ENCODE data around the gene GABARAPL1.

The GABARAPL1 gene

GRCh38 chr12:10235761-10236631, 23.3 kb downstream of the GABARAPL1 start:
- peak; percentile 60 for DNase-seq

DNA sequence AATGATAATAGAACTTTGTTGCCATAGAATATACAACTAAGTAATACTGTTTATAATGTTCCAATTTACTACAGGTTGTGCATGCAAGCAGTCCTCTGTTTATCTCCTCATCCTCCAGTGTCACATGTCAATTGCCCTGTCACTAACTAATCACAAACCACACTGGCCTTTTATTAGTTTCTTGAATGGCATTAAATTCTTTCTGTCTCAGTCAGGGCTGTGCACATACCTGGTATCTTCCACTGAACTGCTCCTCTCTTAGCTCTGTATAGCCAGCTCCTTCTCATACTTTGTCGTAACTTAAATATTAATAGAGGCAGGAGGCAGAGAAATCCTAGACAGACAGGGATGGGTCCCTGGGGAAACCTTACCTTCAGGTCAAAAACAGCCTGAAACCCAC, 24.0 kb downstream of the GABARAPL1 start:
- no peak for DNase-seq

DNA sequence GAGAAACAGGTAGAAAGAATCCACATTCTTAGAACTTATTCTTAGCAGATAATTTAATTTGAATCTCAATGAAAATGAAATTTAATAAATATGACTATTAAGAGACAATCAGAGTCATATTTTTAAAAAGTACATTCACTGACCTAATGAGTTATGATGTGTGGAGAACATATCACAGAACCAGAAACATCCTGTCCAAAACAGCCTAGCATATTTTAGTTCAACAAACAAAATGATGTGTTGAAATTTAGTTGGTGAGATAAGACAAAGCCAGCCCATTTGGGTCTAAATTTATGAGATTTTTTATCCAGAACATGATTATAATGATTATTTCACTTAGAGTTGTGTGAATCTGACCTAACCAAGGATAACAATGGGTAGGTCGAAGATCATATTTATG, 25.8 kb downstream of the GABARAPL1 start:
- DNase-seq: no peak

DNA sequence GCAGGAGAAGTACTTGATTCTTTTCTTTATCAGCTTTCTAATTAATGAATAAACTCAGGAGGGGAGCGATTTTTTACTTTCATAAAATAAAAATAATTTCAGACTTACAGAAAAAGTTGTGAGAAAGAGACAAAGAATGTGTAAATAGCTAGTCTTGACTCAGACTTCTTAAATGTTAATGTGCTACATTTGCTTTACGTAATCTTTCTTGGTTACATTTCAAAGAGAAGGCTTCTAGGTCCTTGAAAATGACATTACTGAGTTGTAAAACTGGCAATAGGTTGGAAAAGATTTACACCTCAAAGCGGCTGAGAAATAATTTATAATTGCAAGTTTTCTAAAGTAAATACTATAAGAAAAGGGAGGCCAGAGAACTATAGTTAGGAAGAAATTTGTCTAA, 28.6 kb downstream of the GABARAPL1 start:
- no peak for DNase-seq

GRCh38 chr12:10241727-10242126, 29.1 kb downstream of the GABARAPL1 start:
- DNase-seq: no peak

DNA sequence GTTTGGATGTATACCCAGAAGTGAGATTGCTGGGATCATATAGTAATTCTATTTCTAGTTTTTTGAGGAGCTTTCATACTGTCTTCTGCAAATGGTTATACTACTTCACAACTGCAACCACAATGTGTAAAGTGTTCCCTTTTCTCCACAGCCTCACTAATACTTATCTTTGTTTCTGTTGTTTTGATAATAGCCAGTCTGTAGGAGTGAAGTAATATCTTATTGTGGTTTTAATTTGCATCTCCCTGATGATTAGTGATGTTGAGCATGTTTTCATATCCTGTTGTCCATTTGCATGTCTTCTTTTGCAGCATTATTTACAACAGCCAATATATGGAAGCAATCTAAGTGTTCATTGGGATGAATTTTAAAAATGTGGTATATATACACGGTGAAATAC, 29.9 kb downstream of the GABARAPL1 start:
- DNase-seq: no peak

GRCh38 chr12:10243818-10244520, 31.3 kb downstream of the GABARAPL1 start:
- DNase-seq: peak; percentile 41

GRCh38 chr12:10247436-10248058, 34.9 kb downstream of the GABARAPL1 start:
- no peak for DNase-seq

- peak; percentile 45 for DNase-seq
Measured at GRCh38 chr12:10249690-10250455, 37.2 kb downstream of the GABARAPL1 start.

DNA sequence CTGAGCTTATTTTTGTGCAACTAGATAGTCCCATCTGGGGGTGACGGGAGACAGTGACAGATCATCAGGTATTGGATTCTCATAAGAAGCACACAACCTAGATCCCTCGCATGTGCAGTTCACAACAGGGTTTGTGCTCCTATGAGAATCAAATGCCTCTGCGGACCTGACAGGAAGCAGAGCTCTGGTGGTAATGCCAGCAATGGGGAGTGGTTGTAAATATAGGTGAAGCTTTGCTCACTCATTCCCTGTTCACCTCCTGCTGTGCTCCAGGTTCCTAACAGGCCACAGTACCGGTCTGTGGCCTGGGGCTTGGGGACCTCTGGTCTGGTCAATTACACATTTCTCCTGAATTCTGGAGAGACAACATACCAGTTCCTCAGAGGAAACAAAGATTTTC, 39.0 kb downstream of the GABARAPL1 start:
- DNase-seq: no peak

- DNase-seq: no peak
Measured at GRCh38 chr12:10252201-10252600, 39.5 kb downstream of the GABARAPL1 start.

- DNase-seq: no peak
Measured at GRCh38 chr12:10256064-10256463, 43.4 kb downstream of the GABARAPL1 start.

- DNase-seq: no peak
Measured at GRCh38 chr12:10260927-10261326, 48.2 kb downstream of the GABARAPL1 start.

GRCh38 chr12:10268037-10268436, 55.4 kb downstream of the GABARAPL1 start:
- DNase-seq: no peak

GRCh38 chr12:10272467-10272866, 59.8 kb downstream of the GABARAPL1 start:
- no peak for DNase-seq
